NOMO-1 treated with dmso at 0.1 percent for 144 hours (cell line): ENCODE data around the gene CCDC127.

ENCODE experiments used
- DNase-seq: peaks from one replicate; lab custom pipeline; 2025; ENCODE audit not compliant: unreplicated experiment; lab: John Stamatoyannopoulos, UW

The CCDC127 gene

GRCh38 chr5:159448-160172 lies 58.3 kb downstream of the CCDC127 start:
- DNase-seq: no peak

- DNase-seq: no peak
Measured at GRCh38 chr5:158807-159447, 59.0 kb downstream of the CCDC127 start.

GRCh38 chr5:157801-158200 lies 60.2 kb downstream of the CCDC127 start:
- no peak for DNase-seq

GRCh38 chr5:157126-157715 lies 60.7 kb downstream of the CCDC127 start:
- DNase-seq: no peak

GRCh38 chr5:156411-157072 lies 61.4 kb downstream of the CCDC127 start:
- no peak for DNase-seq

- DNase-seq: no peak
Measured at GRCh38 chr5:155651-156410, 62.1 kb downstream of the CCDC127 start.

- DNase-seq: no peak
Measured at GRCh38 chr5:154826-155225, 63.1 kb downstream of the CCDC127 start.

GRCh38 chr5:154236-154635 lies 63.7 kb downstream of the CCDC127 start:
- no peak for DNase-seq

GRCh38 chr5:153256-153655 lies 64.7 kb downstream of the CCDC127 start:
- no peak for DNase-seq

GRCh38 chr5:152077-152476 lies 65.9 kb downstream of the CCDC127 start:
- DNase-seq: no peak

GRCh38 chr5:150746-151145 lies 67.2 kb downstream of the CCDC127 start:
- DNase-seq: no peak

GRCh38 chr5:149745-150485 lies 68.0 kb downstream of the CCDC127 start:
- no peak for DNase-seq

GRCh38 chr5:147751-148150 lies 70.2 kb downstream of the CCDC127 start:
- no peak for DNase-seq
